GM06990 (cell line): ENCODE results near the gene PCDHGB7.
"Not testable (repeated sequence)": the region's sequence is repeated elsewhere in the genome, so short reads cannot be mapped to it uniquely, and the experiment has no call there.

ENCODE experiments used
- DNase-seq: peaks from one replicate; pipeline ENCODE4 v3.0.0-alpha.2; 2011; ENCODE audit not compliant: insufficient read length; ENCODE audit errors: extremely low read depth
- H3K27me3 ChIP-seq: replicated peaks from 2 replicates; pipeline ENCODE4 v1.6.0; 2011; ENCODE audit warnings: low read length; ENCODE audit not compliant: control insufficient read depth, insufficient read depth
- H3K36me3 ChIP-seq: 2 replicates; pipeline ENCODE4 v1.5.1; 2011; ENCODE audit warnings: low read length; ENCODE audit not compliant: control insufficient read depth, insufficient read depth
- H3K4me3 ChIP-seq: replicated peaks from 2 replicates; pipeline ENCODE4 v1.5.1; 2011; ENCODE audit warnings: low read depth, mild to moderate bottlenecking, control low read depth, low read length
- CTCF ChIP-seq: IDR thresholded peaks from 2 replicates; pipeline ENCODE4 v1.5.1; 2011; ENCODE audit warnings: low read length, control low read depth, mild to moderate bottlenecking, inconsistent platforms; ENCODE audit not compliant: insufficient read depth, poor library complexity, severe bottlenecking

The PCDHGB7 gene

GRCh38 chr5:141417494-141418172 lies at the start of gene PCDHGB7:
Gene PCDHGB7, plus strand, starts transcription at chr5:141417677. Its CDS starts 183 bp downstream, at chr5:141417860.
- peak; percentile 93 for TF ChIP-seq CTCF
- peak; percentile 76 for DNase-seq
- H3K4me3 ChIP-seq, result peak within 1 kb of the TSS; percentile 66
- H3K27me3 ChIP-seq, H3K36me3 ChIP-seq: not testable (repeated sequence)

- no peaks in the 10 kb centered on the region for H3K27me3 ChIP-seq
- H3K4me3 ChIP-seq, result peak within 1 kb of the TSS; percentile 64
- peak; percentile 37 for DNase-seq
- TF ChIP-seq CTCF, result peak; percentile 78
- no peaks in the 10 kb centered on the region for H3K36me3 ChIP-seq
These were observed 47.3 kb upstream of the PCDHGB7 start, which contains the start of gene PCDHGB3 for GRCh38 chr5:141369994-141370848. Gene PCDHGB3, plus strand, starts transcription at chr5:141370242. Its CDS starts 153 bp downstream, at chr5:141370395.

GRCh38 chr5:141371572-141372475 lies 45.7 kb upstream of the PCDHGB7 start:
- H3K36me3 ChIP-seq, result no peaks in the 10 kb centered on the region

GRCh38 chr5:141373673-141374317 lies 43.7 kb upstream of the PCDHGB7 start, which contains the start of gene PCDHGA6:
Gene PCDHGA6, plus strand, starts transcription at chr5:141373891. Its CDS starts 193 bp downstream, at chr5:141374084.
- DNase-seq, result no peak
- Histone ChIP-seq H3K36me3 (no peaks in the 10 kb centered on the region), H3K27me3 (no peaks in the 10 kb centered on the region), H3K4me3 (no peak within 1 kb of the TSS)
- TF ChIP-seq CTCF, result no peak

More at GRCh38 chr5:141371572-141372475, 45.7 kb upstream of the PCDHGB7 start:
- no peak for DNase-seq
- Histone ChIP-seq H3K4me3 (no peak overlapping the region), H3K27me3 (no peaks in the 10 kb centered on the region)
- no peak for TF ChIP-seq CTCF

GRCh38 chr5:141374627-141375026 lies 42.9 kb upstream of the PCDHGB7 start:
- TF ChIP-seq CTCF, result no peak
- no peak overlapping the region for H3K4me3 ChIP-seq

GRCh38 chr5:141375444-141376155 lies 41.9 kb upstream of the PCDHGB7 start:
- H3K27me3 ChIP-seq, H3K4me3 ChIP-seq, DNase-seq, H3K36me3 ChIP-seq: not testable (repeated sequence)

More at GRCh38 chr5:141374627-141375026, 42.9 kb upstream of the PCDHGB7 start:
- no peaks in the 10 kb centered on the region for H3K36me3 ChIP-seq
- no peaks in the 10 kb centered on the region for H3K27me3 ChIP-seq
- DNase-seq, result no peak
